Measurements from ENCODE around the gene KCNAB1. TPM values are rescaled to one million over a fixed set of nuclear protein-coding genes. Genes with fewer than 3 reads are reported as not detected.

The KCNAB1 gene
- total and polyA plus RNA-seq, 2 of the 8 experiments (the other 6 are each of a cell fraction or from before 2014, with no cell fraction given): 0.51 to 2.3 TPM

- 94% methylated on average over 7 of the region's 7 CpGs; no CpG with 5 or more reads in 1 of the 2 experiments for WGBS, 2 experiments (ENCODE audit: extremely low coverage in 1 of 2, insufficient coverage in 1 of 2, insufficient read length in 1 of 2, insufficient replicate concordance in 2 of 2, low coverage in 1 of 2, low lambda C conversion rate in 2 of 2, missing lambda C conversion rate in 1 of 2)
- TF ChIP-seq SRF (IDR thresholded peaks at IDR 0.05; ENCODE audit: low read depth, low read length): no peak
- no peak for TF ChIP-seq TAF1 (IDR thresholded peaks at IDR 0.05; ENCODE audit: low read depth, low read length)
- no peak for TF ChIP-seq POLR2A (IDR thresholded peaks at IDR 0.05; ENCODE audit: control extremely low read depth in 1 of 2, low read depth in 2 of 2, low read length in 2 of 2)
- TF ChIP-seq SIN3A (conservative IDR thresholded peaks at IDR 0.05 in 1 of 2, IDR thresholded peaks at IDR 0.05 in 1 of 2; ENCODE audit: low read depth in 1 of 2, low read length in 2 of 2): no peak
- TF ChIP-seq YY1 (IDR thresholded peaks at IDR 0.05; ENCODE audit: low read depth, low read length): no peak
- no peak for TF ChIP-seq HDAC6 (IDR thresholded peaks at IDR 0.05; ENCODE audit: low read depth, low read length)
- no peak for TF ChIP-seq E2F6 (IDR thresholded peaks at IDR 0.05)
- no peak for TF ChIP-seq SAP30 (IDR thresholded peaks at IDR 0.05; ENCODE audit: insufficient read depth, insufficient replicate concordance, low read length)
- TF ChIP-seq KDM4A (IDR thresholded peaks at IDR 0.05; ENCODE audit: low read depth, low read length, severe bottlenecking): no peak
- TF ChIP-seq JUND (IDR thresholded peaks at IDR 0.05; ENCODE audit: low read length): no peak
- TF ChIP-seq ATF2 (IDR thresholded peaks at IDR 0.05; ENCODE audit: low read length): no peak
- no peak for TF ChIP-seq GTF2F1 (IDR thresholded peaks at IDR 0.05; ENCODE audit: borderline replicate concordance, low read depth, low read length)
These were observed 256.9 kb downstream of the KCNAB1 start for GRCh38 chr3:156377266-156377665.

More at GRCh38 chr3:156377266-156377665, 256.9 kb downstream of the KCNAB1 start:
- no peak for FAIRE-seq
- Histone ChIP-seq H3K9me3 (ENCODE audit: insufficient read depth in 2 of 2, low read depth in 1 of 2, low read length in 1 of 2) (no peaks in the 10 kb centered on the region), H2BK20ac (ENCODE audit: low read length) (no peak overlapping the region; the same call in 1 of the 2 replicates), H3K14ac (ENCODE audit: insufficient read length) (no peak overlapping the region), H4K5ac (ENCODE audit: insufficient read length, low read depth, low read length) (no peak overlapping the region), H2BK12ac (ENCODE audit: low read depth, low read length) (no peak overlapping the region), H3K23ac (ENCODE audit: insufficient read length) (no peak overlapping the region), H3K23me2 (ENCODE audit: low read depth, low read length) (peaks cover 2% of the 10 kb centered on the region; the same call in 1 of the 2 replicates), H2AFZ (ENCODE audit: low read length) (no peak overlapping the region), H3K36me3 (ENCODE audit: control insufficient read depth in 2 of 4, insufficient read depth in 4 of 4, low read length in 3 of 4) (no peaks in the 10 kb centered on the region), H2BK120ac (replicated peaks; ENCODE audit: low read depth, low read length) (no peak overlapping the region), H3K4me1 (replicated peaks in 1 of 4; ENCODE audit: control insufficient read depth in 3 of 4, insufficient read depth in 4 of 4, low read length in 3 of 4) (peaks cover 5 to 13% (median 9%) of the 10 kb centered on the region in 4 experiments; a peak in 6 of 7 replicates), H3K4ac (replicated peaks; ENCODE audit: insufficient read length, low read depth, low read length) (no peak overlapping the region), H3K9ac (replicated peaks in 1 of 4; ENCODE audit: extremely low read depth in 1 of 4, low read depth in 3 of 4, low read length in 3 of 4) (no peak overlapping the region), H3K79me2 (ENCODE audit: control insufficient read depth in 1 of 2, insufficient read depth in 2 of 2, low read length in 2 of 2) (no peaks in the 10 kb centered on the region), H2BK5ac (ENCODE audit: low read depth, low read length) (no peak overlapping the region), H4K8ac (ENCODE audit: extremely low read depth, insufficient read depth, low read length) (no peak overlapping the region), H3K27ac (ENCODE audit: low read depth, low read length) (no peak overlapping the region), H3K4me2 (ENCODE audit: insufficient read depth in 1 of 2, low read depth in 2 of 2, low read length in 2 of 2) (no peak overlapping the region), H3K27me3 (replicated peaks in 1 of 4; ENCODE audit: control insufficient read depth in 3 of 4, extremely low read depth in 1 of 4, insufficient read depth in 3 of 4, low read length in 3 of 4) (no peaks in the 10 kb centered on the region), H3K79me1 (ENCODE audit: low read depth, low read length) (no peaks in the 10 kb centered on the region), H3K4me3 (ENCODE audit: extremely low read depth in 1 of 4, insufficient read depth in 2 of 4, low read depth in 3 of 4, low read length in 4 of 4) (no peak overlapping the region), H2BK15ac (ENCODE audit: low read length) (no peak overlapping the region), H4K91ac (replicated peaks; ENCODE audit: insufficient read length, low read length) (no peak overlapping the region), H2AK5ac (ENCODE audit: low read depth, low read length) (no peak overlapping the region), H3K18ac (ENCODE audit: extremely low read depth, low read length) (no peak overlapping the region), H3K56ac (replicated peaks; ENCODE audit: insufficient read length, low read depth, low read length) (no peak overlapping the region), H4K20me1 (replicated peaks in 1 of 2; ENCODE audit: control insufficient read depth in 1 of 2, insufficient read depth in 2 of 2, low read length in 2 of 2) (no peaks in the 10 kb centered on the region)
- DNase-seq (ENCODE audit: low read depth in 1 of 2, low spot score in 2 of 2): no peak
- ChIA-PET CTCF (ENCODE audit: partially characterized antibody) (interaction anchor here (1.0 to 10.8 kb wide), 11 partner anchors 15 to 332 kb away, joined by 3 to 138 read pairs (median 5); no protein-coding TSS in a partner anchor), POLR2A (ENCODE audit: partially characterized antibody) (no interaction called here)

All from H1 (cell line).